Activated CD4-positive, alpha-beta memory T cell treated with anti-CD3 and anti-CD28 coated beads, Interleukin-2, amount 10 ng/mL, durations not matched to agents 7 days and 5 days (primary cell): ENCODE data around the gene KCNK3. TPM values are rescaled to one million over a fixed set of nuclear protein-coding genes. Genes with fewer than 3 reads are reported as not detected.

Experiments
- CTCF ChIA-PET: fragments of 350-600 bp; sonication (Branson Sonifier 250); formaldehyde crosslinking; loops from one replicate; lab custom pipeline; 2021; ENCODE audit warnings: antibody characterized with exemption, inconsistent platforms; lab: Charles Lee
- POLR2A ChIA-PET: fragments of 350-600 bp; sonication (Branson Sonifier 250); formaldehyde crosslinking; loops from one replicate; lab custom pipeline; 2021; ENCODE audit warnings: antibody characterized with exemption; lab: Charles Lee
- DNase-seq: peaks from one replicate; pipeline ENCODE4 v3.0.0-alpha.2; 2020
- H3K27ac Mint-ChIP-seq: one replicate; pipeline ENCODE4 v1.8.0; 2021; ENCODE audit warnings: mild to moderate bottlenecking, mixed read lengths
- H3K27me3 Mint-ChIP-seq: one replicate; pipeline ENCODE4 v1.8.0; 2021; ENCODE audit warnings: mixed read lengths
- H3K36me3 Mint-ChIP-seq: one replicate; pipeline ENCODE4 v1.8.0; 2021; ENCODE audit warnings: low read depth, mixed read lengths
- H3K4me1 Mint-ChIP-seq: one replicate; pipeline ENCODE4 v1.8.0; 2021; ENCODE audit warnings: mixed read lengths
- H3K4me3 Mint-ChIP-seq: one replicate; pipeline ENCODE4 v1.8.0; 2021; ENCODE audit warnings: mild to moderate bottlenecking, mixed read lengths
- H3K9me3 Mint-ChIP-seq: one replicate; pipeline ENCODE4 v1.8.0; 2021; ENCODE audit warnings: mixed read lengths
- total RNA-seq, 2 experiments: library from RNA; stranded (reverse); gene quantifications; one replicate each; pipeline ENCODE4 v1.2.3, GENCODE V29; 2021

Gene KCNK3
- total RNA-seq, 2 experiments from 2014 or later = not detected

DNA sequence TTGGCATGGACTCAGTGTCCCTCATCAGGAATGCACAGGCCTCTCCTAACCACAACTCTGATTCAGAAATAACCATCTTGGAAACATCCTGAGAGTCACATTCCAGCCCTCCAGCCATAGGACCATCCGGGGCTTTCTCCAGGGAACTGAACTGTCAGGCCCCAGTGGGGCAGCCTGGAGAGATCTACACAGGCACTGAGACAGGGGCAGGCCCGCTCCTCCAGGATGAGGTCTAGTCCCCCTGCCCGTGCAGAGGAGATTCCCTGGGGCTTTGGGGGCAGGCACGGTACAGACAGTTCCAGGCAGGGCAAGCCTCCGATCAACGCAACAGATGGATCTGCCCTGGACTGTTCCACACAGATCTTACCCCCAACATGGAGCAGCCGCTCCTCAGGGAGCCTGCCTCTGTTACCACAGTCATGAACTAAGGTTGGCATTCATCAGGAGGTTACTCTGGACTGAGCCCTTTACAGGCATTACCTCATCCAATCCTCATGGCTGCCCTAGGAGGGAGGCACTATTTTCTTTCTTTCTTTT is 12.0 kb downstream of the KCNK3 start:
- H3K4me3 Mint-ChIP-seq = no peak overlapping the region
- no peaks in the 10 kb centered on the region for H3K36me3 Mint-ChIP-seq
- H3K4me1 Mint-ChIP-seq = no peaks in the 10 kb centered on the region
- H3K27me3 Mint-ChIP-seq = peaks cover 11% of the 10 kb centered on the region
- no peak overlapping the region for H3K27ac Mint-ChIP-seq
- H3K9me3 Mint-ChIP-seq = no peaks in the 10 kb centered on the region
- POLR2A ChIA-PET = no interaction called here
- CTCF ChIA-PET = no interaction called here
- no peak for DNase-seq

DNA sequence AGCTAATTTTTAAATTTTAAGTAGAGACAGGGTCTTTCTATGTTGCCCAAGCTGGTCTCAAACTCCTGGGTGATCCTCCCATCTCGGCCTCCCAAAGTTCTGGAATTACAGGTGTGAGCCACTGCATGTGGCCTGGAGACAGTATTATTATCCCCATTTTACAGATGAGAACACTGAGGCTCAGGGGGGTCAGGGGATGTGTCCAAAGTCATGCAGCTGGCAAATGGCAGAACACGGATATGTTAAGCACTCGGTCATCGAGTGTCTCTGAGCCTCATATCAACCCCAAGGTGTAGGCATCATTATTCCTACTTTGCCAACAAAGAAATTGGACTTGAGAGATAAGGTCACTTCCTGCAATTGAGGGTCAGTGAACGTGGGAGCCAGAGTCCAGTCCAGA is 12.6 kb downstream of the KCNK3 start:
- no peaks in the 10 kb centered on the region for H3K36me3 Mint-ChIP-seq
- H3K4me3 Mint-ChIP-seq = no peak overlapping the region
- peaks cover 9% of the 10 kb centered on the region for H3K27me3 Mint-ChIP-seq
- POLR2A ChIA-PET = no interaction called here
- no peak overlapping the region for H3K27ac Mint-ChIP-seq
- no peaks in the 10 kb centered on the region for H3K4me1 Mint-ChIP-seq
- no peaks in the 10 kb centered on the region for H3K9me3 Mint-ChIP-seq
- CTCF ChIA-PET = no interaction called here
- no peak for DNase-seq

DNA sequence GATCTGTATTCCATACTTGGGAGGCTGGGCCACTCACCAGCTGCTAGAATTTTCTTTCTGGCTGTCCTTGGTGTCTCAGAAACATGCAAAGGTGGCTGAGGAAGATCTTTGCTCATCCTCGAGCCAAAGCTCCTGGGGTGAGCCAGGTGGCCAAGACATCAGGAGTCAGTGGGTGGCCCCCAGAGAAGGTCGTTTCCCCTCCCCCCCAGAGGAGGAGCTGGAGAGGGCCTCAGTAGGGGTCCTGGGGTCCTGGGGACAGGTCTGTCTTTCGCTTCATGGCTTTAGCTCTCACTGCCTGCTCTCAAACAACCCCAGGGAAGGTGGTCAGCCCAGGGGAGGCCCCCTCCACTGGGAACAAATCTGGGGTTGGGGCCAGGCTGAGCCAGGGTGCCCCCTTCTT is 13.6 kb downstream of the KCNK3 start:
- H3K27ac Mint-ChIP-seq = no peak overlapping the region
- ChIA-PET CTCF (no interaction called here), POLR2A (no interaction called here)
- H3K36me3 Mint-ChIP-seq = no peaks in the 10 kb centered on the region
- peaks cover 3% of the 10 kb centered on the region for H3K27me3 Mint-ChIP-seq
- DNase-seq = no peak
- H3K9me3 Mint-ChIP-seq = no peaks in the 10 kb centered on the region
- H3K4me3 Mint-ChIP-seq = no peak overlapping the region
- no peaks in the 10 kb centered on the region for H3K4me1 Mint-ChIP-seq

DNA sequence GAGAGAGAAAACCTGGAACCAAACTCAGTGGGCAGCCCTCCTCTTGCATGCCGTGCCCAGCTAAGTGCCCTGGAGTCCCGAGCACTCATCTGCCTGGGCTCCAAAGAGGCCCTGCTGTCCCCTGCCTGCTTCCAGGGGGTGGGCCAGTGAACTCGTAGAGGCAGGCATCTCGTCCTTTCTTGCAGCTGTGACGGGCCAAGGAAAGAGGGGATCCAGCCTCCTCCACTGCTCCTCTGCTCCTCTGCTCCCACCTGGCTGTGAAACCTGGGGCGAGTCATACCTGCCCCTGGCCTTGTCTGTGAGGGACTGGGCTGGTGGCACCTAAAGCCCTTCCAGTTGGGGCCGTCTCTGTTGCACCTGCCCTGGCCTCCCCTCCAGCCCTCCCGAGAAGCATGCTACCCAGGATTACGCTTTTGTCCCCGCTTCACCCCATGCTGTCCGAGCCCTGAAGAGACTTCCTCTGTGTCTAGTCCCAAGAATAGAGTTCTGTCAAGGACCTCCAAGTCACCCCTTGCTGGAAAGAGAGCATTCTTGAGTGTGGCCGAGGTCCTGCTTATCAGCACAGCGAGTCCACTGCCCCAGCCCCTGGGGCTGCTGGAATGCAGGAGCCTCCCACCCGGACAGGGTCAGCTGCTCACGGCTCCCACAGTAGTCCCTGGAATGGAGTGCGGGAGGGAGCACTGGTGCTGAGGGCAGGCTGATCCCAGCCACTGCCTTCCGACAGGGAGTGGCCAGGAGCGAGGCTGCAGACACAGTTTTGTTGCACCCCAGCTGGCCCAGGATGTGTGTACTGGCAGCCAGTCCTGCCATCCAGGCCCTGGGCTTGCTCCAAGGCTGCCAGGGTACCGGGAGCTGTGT is 14.3 kb downstream of the KCNK3 start:
- CTCF ChIA-PET = no interaction called here
- Mint-ChIP-seq H3K36me3 (no peaks in the 10 kb centered on the region), H3K27me3 (peaks cover 3% of the 10 kb centered on the region), H3K4me3 (no peak overlapping the region), H3K27ac (no peak overlapping the region), H3K4me1 (no peaks in the 10 kb centered on the region), H3K9me3 (no peaks in the 10 kb centered on the region)
- no peak for DNase-seq
- POLR2A ChIA-PET = no interaction called here

DNA sequence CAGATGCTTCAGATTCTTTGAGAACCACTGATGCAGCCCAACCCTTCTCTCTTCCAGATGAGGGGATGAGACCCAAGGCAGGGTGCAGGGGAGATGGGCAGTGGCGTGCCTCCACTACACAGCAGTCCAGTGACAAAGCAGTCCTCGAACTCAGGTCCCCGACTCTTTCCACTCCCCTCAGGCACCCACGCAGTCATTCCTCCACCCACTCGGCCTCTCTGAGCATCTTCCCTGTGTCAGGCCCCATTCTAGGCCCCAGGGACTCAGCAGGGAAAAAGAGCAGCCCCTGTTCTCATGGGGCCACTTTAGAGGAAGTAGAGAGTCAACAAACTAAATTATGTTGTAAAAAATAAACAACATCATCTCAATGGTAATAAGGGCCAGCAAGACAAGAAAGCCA is 15.2 kb downstream of the KCNK3 start:
- H3K9me3 Mint-ChIP-seq = no peaks in the 10 kb centered on the region
- DNase-seq = no peak
- no peaks in the 10 kb centered on the region for H3K36me3 Mint-ChIP-seq
- no peaks in the 10 kb centered on the region for H3K4me1 Mint-ChIP-seq
- no peak overlapping the region for H3K4me3 Mint-ChIP-seq
- CTCF ChIA-PET = no interaction called here
- POLR2A ChIA-PET = no interaction called here
- no peak overlapping the region for H3K27ac Mint-ChIP-seq
- H3K27me3 Mint-ChIP-seq = peaks cover 1% of the 10 kb centered on the region

DNA sequence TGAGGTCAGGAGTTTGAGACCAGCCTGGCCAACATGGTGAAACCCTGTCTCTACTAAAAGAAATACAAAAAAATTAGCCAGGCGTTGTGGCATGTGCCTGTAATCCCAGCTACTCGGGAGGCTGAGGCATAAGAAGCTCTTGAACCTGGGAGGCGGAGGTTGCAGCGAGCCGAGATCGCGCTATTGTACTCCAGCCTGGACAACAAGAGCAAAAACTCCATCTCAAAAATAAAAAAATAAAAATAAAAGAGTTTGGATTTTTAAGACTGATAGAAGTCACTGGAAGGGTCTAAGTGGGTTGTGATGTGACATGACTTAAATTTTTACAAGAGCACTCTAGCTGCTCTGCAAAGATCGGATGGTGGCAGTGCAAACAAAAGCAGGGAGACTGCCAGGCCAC is 15.9 kb downstream of the KCNK3 start:
- no peaks in the 10 kb centered on the region for H3K4me1 Mint-ChIP-seq
- no peak overlapping the region for H3K4me3 Mint-ChIP-seq
- POLR2A ChIA-PET = no interaction called here
- no peak for DNase-seq
- CTCF ChIA-PET = no interaction called here
- no peak overlapping the region for H3K27ac Mint-ChIP-seq
- peaks cover 1% of the 10 kb centered on the region for H3K27me3 Mint-ChIP-seq
- no peaks in the 10 kb centered on the region for H3K36me3 Mint-ChIP-seq
- no peaks in the 10 kb centered on the region for H3K9me3 Mint-ChIP-seq

DNA sequence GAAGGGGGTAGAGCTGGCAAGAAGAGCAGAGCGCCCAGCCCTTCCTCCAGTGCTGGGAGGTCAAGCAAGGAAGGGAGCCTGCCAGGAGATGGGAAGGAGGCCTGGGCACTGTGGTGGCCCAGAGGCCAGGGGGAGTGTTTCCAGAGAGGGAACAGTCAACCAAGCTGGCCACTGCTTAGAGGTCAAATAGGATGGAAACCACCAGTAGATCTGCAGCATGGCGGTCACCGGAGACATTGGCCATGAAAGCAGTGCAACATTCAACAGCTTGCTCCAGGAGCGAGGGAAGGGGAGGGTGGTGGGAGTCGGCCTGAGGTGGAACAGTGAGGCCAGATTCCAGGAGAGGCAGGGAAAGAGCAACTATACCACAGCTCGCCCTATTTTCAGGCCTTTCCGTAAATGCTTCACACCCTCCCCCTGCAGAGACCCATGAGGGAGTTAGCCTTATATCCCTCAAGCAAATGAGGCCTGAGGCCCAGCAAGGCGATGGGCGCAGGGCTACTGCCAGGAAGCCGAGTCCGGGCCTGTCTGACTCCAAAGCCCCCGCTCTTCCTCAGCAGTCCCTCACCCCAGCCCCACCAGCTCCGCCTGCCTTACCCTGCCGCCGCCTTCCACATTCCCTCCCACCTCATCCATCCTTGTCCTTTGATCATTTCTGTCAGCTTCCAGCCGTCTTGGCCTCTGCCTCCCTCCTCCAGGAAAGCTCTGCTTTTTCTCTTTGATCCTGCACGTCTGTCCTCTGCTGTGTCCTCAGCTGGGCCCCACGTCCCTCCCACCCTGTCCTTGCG is 17.0 kb downstream of the KCNK3 start:
- POLR2A ChIA-PET = no interaction called here
- CTCF ChIA-PET = no interaction called here
- Mint-ChIP-seq H3K4me3 (no peak overlapping the region), H3K27ac (no peak overlapping the region), H3K9me3 (no peaks in the 10 kb centered on the region), H3K4me1 (no peaks in the 10 kb centered on the region), H3K36me3 (no peaks in the 10 kb centered on the region), H3K27me3 (peaks cover 1% of the 10 kb centered on the region)
- no peak for DNase-seq

DNA sequence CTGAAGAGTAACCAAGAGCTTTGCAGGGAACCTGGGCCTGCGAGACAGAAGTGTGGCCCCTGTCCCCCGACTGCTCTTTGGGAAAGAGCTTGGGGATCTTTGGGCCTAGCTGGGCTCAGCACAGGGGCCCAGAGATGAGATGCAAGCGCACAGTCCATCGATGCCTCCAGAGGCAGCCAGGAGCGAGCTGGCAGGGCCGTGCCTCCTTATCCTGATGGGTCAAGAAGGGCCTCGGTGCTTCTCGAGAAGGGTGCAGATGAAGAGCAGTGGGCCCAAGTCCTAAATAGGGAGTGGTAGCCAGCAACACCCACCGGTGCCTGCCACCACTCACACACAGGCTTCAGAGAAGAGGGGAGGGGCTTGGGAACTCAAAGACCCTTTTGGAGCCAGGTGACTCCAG is 17.6 kb downstream of the KCNK3 start:
- CTCF ChIA-PET = no interaction called here
- DNase-seq = no peak
- Mint-ChIP-seq H3K27me3 (peaks cover 1% of the 10 kb centered on the region), H3K27ac (no peak overlapping the region), H3K4me1 (no peaks in the 10 kb centered on the region), H3K36me3 (no peaks in the 10 kb centered on the region), H3K9me3 (no peaks in the 10 kb centered on the region), H3K4me3 (no peak overlapping the region)
- POLR2A ChIA-PET = no interaction called here

DNA sequence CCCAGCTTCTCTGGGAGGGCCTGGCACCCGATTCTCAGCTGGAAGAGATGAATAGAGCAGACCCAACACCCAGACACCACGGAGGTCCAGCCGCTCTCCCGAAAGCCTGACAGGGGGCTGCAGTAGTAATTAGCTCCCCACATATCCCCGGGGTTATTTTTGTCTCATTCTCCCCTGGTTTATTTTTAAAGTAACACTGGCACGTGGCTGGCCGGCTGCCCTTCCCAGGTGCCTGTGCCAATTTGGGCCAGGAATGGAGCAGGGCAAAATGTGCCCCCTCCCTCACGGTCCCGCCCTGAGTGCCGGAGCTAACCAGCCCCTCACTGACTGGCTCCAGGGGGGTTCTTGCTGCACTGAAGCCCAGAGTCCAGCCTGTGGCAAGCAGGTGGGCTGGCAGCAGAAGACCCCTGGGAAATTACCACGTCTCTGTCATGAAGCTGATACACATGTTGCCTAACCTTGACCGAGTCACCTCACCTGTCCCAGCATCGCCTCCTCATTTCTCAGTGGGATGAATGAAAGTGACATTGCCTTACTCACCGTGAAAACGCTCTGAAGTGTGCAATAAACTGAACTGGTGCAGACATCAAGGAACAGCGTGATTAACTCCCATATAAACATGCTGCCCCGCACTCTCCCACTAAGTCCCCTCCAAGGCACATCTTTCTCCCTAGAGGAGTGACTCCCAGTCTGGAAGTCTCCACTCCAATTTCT is 18.4 kb downstream of the KCNK3 start:
- ChIA-PET POLR2A (no interaction called here), CTCF (no interaction called here)
- Mint-ChIP-seq H3K4me1 (no peaks in the 10 kb centered on the region), H3K9me3 (no peaks in the 10 kb centered on the region), H3K36me3 (no peaks in the 10 kb centered on the region), H3K27me3 (no peaks in the 10 kb centered on the region), H3K27ac (no peak overlapping the region), H3K4me3 (no peak overlapping the region)
- DNase-seq = no peak

DNA sequence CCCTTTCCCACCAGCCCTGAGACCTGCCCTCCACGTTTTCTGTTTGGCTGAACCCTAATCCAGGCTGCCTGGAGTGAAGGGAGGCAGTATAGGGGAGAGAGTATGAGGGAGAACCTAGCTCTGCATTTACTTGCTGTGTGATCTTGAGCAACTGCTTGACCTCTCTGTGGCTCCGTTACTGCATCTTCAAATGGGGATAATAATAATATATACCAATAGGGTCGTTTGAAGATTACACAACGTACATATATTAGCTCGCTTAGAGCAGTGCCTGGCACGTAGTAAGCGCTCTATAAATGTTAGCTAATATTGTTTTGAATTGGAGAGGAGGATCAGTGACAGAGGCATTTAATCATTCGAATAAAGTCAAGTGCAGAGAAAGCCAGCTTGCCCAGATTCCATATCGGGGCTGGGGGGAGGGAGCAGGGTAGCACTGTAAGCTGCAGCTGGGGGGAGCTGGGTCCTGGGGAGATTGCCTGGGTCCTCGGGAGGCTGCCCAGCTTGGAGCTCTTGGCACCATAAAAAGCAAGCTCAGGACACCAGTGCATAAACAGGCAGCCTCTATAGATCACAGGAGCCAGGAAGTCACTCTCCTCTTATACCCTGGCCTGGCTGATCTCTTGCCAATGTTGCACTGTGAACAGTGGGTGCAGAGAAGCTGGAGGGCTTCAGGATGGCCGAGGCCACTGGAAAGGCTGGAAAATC is 19.1 kb downstream of the KCNK3 start:
- Mint-ChIP-seq H3K27ac (no peak overlapping the region), H3K36me3 (no peaks in the 10 kb centered on the region), H3K4me1 (no peaks in the 10 kb centered on the region), H3K9me3 (no peaks in the 10 kb centered on the region), H3K27me3 (no peaks in the 10 kb centered on the region), H3K4me3 (no peak overlapping the region)
- POLR2A ChIA-PET = no interaction called here
- CTCF ChIA-PET = no interaction called here
- no peak for DNase-seq

DNA sequence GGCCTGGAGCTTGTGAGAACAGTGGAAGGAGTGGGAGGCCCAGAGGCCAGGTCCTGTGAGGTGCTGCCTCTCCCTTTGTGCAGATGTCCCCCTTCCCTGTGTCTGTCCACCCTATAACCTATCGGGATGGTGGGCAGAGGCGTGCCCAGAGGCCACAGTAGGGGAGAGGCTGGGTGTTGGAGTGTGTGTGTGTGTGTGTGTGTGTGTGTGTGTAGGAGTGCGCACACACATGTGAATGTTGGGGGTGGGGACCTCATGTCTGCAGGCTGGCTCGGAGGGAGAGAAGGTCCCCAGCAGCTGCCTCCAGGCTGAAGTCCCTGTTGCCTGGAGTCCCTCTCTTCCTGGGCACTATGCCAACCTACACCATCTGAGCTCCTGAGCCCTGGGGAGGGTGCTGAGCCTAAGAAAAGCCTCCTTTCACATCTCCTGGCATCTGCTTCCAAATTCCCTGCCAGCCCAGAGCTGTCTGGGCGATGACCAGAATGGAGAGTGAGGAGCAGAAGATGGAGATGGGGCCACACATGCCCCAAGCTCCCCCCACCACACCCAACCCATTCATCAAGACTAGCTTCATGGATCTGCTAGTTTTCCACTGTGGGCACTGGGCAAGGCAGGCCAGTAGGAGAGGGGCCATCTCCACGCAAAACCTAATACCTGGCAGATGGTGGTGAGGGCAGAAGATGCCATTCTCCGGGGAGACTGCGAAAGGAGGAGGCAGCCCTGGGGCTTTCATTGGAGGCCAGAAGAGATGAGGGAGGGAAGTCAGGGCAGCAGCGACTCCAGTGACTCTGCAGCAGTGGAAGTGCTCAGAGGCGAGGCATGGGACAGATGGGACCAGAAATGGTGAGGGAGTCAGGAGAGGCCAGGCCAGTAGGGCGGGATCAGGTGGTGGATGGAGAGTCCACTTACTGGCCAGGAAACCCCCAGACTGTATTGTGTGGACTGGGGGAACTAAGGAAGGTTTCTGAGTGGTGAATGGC is 20.3 kb downstream of the KCNK3 start:
- Mint-ChIP-seq H3K9me3 (no peaks in the 10 kb centered on the region), H3K27ac (no peak overlapping the region), H3K36me3 (no peaks in the 10 kb centered on the region), H3K4me3 (no peak overlapping the region), H3K27me3 (no peaks in the 10 kb centered on the region), H3K4me1 (no peaks in the 10 kb centered on the region)
- POLR2A ChIA-PET = no interaction called here
- CTCF ChIA-PET = no interaction called here
- DNase-seq = no peak
